Activated CD4-positive, CD25-positive, alpha-beta regulatory T cell treated with anti-CD3 and anti-CD28 coated beads, Interleukin-2, amount 50 U/mL, for 72 hours (primary cell): ENCODE results near the gene APBB1.
A peak's percentile ranks its signal among the peaks of the same experiment; 100 is the strongest.

Source experiments
- DNase-seq: peaks from one replicate; pipeline ENCODE4 v3.0.0; 2021

The APBB1 gene

DNA sequence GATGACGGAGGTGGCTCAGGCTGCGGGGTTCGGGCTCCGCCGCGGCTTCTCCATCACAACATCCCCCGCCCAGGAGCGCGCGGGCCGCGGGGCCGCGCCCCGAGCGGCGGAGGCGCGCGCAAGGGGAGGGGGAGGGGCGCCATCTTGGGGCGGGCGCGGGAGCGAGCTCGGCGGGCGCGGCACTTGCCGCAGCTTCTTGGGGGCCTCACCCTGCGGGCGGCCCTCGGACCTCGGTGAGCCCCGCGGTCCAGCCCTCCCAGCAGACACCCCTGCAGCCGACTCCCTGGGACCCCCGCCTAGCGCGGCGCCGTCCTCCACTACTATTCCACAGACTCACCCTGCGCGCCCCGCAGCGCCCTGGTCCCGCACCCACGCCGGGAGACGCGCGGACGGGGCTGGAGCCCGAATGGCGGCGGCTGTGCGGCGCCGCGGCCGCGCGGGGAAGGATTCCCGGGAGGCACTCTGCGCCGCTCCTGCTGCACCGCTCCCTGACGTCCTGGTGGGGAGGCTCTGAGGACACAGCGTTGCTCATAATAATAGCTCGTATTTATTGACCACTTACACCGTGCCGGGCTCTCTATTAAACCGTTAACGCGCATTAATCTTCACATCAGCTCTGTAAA lies at the start of gene APBB1:
Gene APBB1, minus strand, starts transcription at position 86 of the 623 bp plus-strand sequence. CDS start 7,747 bp downstream, outside the sequence.
- DNase-seq = peak; percentile 82

DNA sequence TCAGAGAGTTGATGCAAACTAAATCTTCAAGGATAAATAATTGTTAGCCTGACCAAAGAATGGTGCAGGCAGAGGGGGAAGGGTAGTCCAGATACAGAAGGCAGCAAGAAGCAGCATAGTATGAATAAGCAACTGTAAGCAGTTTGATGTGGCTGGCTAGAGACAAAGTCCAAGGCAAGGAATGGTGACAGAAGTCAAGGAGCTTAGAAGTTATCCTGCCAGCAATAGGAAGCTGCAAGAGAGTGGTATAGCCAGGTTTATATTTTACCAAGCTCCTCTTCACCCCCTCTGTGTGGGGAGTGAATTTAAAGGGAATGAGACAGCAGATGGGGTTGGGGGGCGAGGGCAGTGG lies 40.2 kb upstream of the APBB1 start:
- no peak for DNase-seq

DNA sequence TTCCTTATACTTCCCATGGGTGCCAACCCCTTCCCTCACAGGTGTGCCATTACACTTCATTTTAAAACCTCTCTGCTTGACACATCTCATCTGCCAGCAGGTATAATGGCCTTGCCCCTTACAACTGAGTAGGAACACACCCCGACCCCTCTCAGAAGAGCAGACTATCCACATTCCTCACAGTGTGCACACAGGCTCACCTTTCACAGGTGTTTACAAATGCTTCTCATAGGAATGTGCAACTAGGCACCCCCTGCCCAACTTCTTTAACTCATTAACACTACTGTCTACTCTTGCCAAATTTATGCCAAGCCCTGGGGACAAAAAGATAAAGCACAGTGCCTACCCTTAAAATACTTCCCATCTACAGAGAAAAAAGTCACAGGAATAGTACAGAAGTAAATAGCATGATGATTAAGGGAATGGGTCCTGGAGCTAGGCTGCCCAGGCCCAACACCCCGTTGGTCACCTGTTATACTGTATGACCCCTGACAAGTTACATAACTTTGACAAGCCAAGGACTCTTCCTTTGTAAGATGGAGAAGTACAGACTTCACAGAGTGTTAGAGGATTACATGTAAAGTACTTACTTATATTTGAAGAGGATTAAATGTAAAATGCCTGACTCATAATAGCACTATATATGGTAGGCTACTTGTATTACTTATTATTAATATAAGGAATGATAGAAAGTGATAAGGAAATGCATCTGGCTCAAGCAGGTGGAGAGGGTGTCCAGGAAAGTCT lies 39.6 kb upstream of the APBB1 start:
- DNase-seq = no peak

DNA sequence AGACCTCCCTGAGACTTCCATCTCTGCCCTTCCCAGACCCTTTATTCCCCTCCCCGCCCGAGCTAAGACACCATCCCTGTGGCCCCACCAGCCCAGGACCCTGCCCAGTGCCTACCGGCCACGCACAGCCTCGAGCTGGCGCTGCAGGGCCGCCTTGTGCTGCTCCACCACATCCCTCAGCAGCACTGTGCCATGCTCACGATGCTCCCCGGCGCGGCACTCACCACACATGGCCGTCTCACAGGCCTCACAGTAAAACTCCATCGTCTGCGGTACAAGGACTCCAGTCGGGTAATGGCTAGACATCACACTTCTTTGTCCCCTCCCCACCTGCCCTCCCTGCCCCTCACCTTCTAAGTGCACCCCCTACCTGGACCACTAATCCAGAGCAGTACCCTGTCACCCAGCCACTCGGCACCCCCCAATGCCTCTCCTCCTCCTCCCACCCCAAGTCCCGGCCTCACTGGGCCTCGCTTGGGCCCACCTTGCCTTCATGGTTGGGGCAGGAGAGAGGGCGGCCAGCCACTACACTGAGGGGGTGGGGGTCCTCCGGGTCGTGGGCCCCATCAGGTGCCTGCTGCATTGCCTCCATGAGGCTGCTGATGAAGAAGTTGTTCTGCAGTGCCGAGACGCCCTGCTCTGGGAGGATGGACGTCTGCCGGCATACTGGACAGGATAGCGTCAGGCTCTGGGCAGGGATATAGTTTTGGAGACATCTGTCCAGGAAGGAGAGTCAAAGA lies 38.9 kb upstream of the APBB1 start:
- no peak for DNase-seq

DNA sequence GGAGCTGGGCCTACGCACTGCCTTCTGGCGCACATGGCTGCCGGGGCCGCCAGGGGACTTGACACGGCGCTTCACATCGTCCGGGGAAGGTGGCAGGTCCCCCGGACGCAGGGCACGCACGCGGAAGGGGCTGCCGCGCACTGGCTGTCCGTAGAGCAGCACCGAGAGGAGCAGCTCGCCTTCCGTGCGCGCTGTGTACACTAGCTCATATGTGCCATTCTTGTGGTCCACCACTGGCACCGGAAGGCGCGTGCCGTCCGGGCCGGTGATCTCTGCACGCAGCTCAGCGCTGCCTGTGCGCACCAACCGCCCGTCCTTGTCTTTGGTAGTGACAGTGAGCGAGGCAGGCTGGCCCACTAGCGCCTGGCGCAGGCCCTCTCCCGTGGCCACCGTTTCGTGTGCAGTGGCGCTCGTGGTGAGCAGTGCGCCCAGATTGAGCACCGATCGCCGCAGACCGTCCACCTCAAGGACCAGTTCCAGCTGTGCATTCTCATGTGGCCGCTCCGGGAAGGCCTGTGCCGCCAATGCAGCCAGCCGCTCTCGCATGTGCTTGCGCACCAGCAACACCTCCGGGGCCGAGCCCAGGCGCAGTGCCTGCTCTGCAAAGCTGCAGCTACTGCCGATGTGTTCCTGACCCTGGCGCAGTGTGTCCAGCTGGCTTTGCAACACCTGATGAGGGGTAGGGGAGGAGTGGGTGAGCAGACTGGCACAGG lies 37.6 kb upstream of the APBB1 start:
- no peak for DNase-seq

DNA sequence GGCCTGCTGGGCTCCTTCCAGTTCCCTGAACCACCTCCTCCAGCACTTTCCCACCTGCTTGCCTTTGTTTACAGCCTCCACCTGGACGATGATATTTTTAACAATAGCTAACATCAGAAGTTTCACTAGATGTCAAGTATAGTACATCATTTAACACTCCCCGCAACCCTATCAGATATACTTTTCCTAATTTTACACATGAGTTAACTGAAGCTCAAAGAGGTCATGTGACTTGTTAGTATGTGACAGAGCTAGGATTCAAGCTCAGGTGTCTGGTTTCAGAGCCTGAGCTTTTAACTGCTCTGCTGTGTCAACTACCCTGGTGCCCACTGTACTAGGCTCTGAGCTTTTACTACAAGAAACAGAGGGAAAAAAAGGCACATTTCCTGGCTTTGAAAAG lies 36.2 kb upstream of the APBB1 start:
- no peak for DNase-seq

DNA sequence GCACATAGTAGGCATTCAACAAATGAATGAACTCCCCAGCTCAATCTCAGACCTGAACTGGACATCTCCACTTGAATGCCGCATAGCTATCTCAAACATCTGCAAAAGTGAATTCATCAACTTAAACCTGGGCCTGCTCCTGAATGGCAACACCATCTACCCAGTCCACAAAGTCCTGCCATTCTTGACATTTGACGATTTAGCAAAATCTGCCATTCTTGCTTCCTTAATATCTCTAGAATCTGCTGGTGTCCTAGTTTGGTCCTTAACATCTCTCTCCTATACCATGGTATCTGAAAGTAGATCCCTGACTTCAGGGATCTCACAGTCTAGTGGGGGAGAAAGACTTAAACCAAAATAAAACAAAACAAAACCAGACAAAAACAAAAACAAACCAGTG lies 34.3 kb upstream of the APBB1 start:
- no peak for DNase-seq

DNA sequence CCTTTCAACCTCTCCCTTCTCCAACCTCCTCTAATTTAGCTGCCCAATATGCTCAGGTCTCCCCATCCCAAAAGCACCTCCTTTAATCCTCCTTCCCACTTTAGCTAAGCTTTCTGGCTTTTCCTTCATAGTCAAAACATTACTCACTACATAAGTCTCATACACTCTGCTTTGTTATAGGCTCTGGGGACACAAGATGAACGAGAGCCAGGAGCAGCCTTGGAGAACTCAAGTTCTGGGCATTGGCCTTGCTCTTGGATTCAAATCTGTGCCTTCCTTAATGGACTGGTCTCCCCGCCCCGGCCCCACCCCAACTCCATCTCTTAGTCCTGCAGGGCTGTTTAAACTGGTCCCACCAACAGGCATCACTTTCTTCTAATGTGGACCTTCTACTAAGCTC lies 33.3 kb upstream of the APBB1 start:
- no peak for DNase-seq

DNA sequence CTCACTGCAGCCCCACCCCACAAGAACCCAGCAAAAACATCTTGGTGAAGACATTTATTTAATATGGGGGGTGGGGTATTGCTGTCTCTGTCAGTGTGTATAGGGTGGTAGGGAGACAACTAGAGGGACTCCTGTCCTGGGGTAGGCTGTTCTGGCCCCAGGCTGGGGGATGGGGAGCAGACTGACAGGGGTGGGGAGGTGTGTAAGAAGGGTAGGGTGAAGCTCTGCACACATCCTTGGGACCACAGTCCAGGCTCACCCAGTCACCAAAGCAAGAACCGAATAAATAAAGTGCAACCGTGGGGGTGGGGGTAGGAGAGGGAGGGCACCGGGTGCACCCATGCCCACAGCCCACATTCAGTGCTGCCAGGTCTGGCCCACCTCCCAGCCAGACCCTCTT lies 29.7 kb upstream of the APBB1 start:
- DNase-seq = no peak

DNA sequence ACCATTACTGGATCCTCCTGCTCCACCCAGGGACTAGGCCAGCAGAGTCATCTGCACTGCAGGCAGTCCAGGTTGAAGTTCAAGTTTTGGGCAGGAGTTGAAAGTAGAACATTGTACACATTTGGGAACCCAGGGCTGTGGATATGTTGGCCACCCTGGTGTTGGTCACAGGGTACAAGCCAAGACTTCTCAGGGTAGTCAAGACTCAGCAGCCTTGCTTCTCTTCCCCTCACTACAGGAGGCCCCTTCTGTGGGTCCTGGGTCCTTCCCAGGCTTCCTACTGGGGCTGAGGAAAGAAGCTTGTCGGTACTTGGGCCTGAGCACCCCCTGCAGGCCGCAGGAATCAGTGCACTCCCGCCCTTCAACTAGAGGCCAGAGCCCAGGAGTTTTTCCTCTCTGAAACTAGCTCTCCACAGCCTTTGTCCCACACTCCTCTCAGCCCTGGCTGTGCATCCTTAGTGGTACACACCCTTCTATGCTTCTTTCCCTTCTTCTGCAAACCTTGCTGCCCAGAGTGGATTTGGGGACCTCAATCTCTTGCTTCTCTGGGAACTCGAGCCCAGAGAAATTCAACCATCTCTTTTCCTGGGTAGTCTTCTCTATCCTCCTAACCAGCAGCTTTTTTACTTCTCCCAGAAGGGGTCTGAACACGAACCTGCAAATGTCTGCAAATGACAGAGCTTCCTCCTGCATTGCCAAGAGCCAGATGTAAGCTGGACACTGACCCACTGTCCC lies 24.5 kb upstream of the APBB1 start:
- peak; percentile 61 for DNase-seq

DNA sequence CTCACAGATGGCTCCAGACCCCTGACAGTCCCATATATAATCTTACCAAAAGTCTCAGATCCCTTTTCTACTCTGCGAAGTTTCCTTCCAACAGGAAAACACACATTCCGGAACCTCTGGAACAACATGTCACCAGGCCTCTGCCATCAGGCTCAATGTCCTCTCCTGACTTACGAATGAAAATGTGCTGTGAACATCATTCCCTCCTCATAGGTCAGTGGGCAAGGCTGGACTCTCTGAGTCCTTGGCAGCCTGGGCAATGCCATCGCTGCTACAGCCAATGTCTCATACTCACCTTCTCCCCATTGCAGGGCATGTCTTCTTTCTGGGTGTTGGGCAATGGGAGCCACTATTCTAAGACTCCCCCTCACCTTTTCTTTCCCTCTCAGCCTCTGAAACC lies 23.5 kb upstream of the APBB1 start:
- no peak for DNase-seq

DNA sequence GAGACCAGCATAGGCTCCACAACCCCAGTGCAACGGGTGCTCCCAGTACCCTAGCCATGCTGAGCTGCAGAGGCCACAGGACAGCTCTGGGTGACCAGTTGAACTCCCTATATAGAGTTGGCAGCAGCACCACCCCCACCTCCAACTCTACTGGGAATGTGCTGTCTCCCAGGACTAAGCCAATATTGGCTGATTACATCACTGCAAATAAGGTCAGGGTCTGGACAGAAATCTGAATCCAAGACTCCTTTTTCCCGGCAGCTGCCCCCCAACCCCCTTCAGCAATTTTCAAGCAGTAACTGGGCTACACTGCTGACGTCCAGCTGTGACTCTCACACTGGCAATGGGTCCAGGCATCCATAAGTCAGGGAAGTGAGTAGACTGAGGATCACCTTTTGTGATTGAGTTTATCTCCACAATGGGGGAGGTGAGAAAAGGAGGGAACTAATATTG lies 22.0 kb upstream of the APBB1 start, which contains the start of gene HPX:
Gene HPX, minus strand, starts transcription at position 82 of the 453 bp plus-strand sequence. Its CDS starts 24 bp downstream, at position 58.
- DNase-seq = no peak

DNA sequence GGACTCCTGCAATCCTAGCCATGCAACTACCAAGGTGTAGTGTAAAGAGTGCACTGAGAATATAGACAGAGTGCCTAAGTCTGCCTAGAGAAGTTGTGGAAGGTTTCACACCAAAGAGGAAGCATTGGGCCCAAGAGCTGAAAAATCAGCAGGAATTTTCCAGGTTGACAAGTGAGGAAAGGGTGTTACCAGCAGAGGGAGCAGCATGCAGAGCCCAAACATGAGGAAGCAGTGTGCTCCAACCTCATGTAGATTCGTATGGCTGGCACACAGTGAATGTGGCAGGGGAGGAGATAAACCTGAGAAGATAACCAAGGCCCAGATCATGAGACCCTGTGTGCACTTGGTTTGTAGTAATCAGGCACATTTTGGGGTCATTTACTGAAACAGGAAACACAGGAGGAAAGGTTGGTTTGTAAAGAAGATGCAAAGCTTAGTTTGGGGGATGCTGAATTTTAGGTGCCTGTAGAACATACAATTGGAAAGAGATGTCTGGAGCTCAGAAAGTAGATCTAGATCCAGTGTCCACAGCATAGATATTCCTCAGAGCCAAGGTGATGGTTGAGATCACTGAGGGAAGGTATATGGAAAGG lies 20.2 kb upstream of the APBB1 start:
- no peak for DNase-seq

DNA sequence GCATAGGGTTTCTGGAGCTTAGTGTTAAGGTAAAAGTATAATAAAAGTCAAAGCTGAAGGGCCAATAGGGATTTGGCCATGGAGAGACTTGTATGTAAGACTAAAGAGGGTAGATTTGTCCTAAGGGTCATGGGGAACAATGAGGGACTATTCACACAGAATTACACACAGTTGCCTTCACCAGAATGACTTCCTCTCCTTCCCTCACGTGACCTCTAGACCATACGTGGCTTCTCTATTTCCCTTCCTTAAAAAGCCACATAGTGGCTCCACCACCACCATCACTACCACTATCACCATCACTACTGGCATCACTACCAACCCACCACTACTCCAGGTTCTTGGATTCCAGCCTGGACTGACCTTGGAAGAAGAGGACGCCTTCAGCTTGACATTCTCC lies 19.1 kb upstream of the APBB1 start:
- no peak for DNase-seq

DNA sequence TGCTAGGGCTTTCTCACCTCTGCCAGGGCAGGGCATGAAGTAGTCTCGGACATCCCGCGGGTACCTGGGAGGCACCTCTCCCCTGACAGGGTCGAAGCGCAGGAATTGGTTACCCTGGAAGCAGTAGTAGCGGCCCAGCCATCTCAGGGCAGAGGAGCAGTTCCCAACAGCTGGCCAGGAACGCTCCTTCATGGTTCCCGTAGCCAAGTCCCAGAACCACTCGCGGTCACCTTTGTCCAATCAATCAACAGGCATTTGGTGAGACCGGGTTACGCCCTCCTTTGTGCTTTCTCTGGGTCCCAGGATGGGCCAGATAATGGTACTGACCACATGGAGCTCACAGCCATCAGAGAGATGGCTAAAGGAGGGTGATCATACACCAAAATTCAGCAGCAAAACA lies 18.5 kb upstream of the APBB1 start:
- DNase-seq = no peak

DNA sequence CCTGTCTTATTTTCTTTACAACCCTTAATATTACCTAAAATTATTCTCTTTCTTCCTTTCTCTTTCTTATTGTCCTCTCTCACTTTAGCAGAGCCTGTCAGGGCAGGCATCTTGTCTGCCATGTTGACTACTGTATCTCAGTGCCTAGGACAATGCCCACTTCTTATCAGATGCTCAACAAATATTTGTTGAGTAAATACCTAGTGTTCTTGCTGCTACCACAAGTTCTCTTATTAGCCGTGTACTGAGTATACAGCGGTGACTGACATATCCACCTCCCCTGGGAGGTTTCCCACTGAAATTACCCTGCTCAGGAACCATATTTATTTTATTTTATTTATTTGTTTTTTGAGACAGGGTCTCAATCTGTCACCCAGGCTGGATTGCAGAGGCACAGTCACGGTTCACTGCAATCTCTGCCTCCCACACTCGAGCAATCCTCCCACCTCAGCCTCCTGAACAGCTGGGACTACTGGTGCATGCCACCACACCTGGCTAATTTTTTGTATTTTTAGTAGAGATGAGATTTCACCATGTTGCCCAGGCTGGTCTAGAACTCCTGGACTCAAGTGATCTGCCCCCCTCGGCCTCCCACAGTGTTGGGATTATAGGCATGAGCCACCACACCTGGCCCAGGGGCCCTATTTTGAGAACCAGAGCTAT lies 15.2 kb upstream of the APBB1 start:
- no peak for DNase-seq

DNA sequence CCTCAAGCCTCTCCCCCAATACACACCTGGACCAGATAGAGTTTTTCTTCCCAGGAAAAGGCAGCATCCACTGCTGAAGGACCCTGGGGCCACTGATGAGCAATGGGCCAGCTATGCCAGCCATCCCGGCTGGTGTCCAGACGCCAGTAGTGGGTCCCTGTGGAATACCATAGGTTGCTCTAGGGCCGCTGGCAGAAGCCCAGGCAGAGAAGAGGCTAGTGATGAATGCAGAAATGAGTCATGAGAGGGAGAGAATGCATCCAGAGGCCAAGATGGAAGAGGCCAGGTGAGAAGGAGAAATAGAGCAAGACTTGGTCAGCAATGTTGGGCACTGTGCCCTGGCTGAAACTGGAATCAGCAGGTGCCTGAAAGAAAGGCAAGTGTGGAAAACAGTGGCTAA lies 13.0 kb upstream of the APBB1 start:
- no peak for DNase-seq

DNA sequence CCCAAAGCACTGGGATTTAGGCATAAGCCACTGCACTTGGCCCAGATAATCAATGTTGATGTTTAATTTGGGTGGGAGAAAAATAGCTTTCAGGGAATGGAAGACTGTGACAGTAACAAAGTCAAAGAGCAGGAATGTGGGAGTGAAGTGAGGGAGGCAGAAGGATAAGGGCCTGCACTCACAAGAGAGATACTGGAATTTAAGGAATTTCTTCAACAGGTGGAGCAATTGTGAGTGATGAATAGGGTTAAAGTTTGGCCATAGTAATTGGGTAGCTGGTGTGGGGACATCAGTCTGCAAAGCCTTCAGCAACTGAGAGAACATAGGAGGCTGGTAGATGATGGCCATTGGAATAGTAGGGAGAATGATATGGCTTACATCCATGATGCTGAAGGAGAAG lies 8.6 kb upstream of the APBB1 start:
- no peak for DNase-seq

DNA sequence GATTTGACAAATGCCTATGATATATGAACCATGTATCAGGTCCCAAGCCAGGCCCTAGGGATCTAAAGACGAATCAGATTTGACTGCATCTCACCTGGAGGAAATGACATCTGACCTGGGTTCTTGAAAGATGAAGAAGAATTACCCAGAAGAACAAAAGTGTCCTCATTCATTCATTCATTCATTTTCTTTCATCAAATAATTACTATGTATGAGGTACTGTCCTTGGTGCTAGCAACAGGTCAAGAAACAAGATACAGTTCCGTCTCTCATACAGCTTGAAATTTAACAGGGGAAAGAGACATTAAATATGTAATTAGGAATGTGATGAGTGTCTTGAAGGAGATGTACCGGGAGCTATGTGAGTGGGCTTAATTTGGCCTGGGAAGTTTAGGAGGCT lies 1.8 kb upstream of the APBB1 start:
- DNase-seq = no peak

DNA sequence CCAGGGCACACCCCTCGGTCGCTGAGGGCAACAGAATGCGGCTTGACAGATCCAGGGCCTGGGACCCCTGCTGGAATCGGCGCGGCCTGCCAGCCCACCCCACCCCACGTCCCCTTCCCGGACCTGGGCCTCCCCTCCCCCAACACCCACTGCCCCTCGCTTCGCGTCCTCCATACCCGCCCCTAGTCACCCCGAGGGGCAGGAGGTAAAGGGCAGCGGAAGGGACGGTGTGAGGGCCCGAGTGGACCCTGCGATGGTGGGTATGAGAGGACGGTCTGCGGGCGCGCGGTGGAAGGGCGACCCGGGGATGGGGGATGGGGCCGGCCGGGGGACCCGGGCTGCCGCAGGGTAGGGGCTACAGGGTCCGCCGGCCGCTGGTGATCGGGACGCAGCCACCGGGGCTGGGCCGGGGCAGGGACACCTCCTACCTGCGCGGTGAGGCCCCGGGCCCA lies 311 bp downstream of the APBB1 start:
- DNase-seq = no peak

DNA sequence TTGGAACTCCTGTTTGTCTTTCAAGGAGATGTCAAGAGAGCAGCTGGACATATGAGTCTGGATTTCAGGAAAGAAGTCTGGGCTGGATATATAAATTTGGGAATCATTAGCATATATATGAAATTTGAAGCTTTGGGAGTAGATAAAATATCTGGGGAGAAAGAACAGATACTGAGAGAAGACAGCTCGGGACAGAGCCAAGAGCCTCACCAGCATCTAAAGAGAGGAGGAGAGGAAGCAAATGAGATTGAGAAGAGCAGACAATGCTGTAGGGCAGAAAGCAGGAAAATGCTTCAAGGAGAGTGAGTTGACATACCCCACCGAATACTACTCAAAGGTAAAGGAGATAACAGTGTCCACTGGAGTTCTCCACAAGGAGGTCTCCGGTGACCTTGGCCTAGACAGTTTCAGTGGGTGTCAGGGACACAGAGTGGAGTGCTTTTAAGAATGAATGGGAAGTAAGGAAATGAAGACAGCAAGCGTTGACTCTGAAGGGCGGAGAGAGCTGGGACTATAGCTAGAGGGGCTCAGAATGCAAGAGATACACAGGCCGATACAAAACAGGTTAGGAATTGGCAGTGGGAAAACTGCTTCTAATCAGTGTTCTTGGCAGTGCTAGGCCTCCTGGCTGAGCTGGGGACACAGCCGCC lies 862 bp downstream of the APBB1 start:
- DNase-seq = no peak
